NAMALWA (cell line): Measurements from ENCODE around the gene KLRD1.
"Not testable (repeated sequence)": the region's sequence is repeated elsewhere in the genome, so short reads cannot be mapped to it uniquely, and the experiment has no call there.

Experiments
- DNase-seq: peaks from one replicate; pipeline ENCODE4 v3.0.0-alpha.2; 2015; ENCODE audit warnings: low spot score

The KLRD1 gene

GRCh38 chr12:10368206-10369171 is 60.8 kb downstream of the KLRD1 start:
- no peak for DNase-seq

- no peak for DNase-seq
Measured at GRCh38 chr12:10369557-10370415, 62.1 kb downstream of the KLRD1 start.

GRCh38 chr12:10371893-10372535 is 64.3 kb downstream of the KLRD1 start:
- DNase-seq: not testable (repeated sequence)

- DNase-seq: no peak
Measured at GRCh38 chr12:10372559-10372958, 64.9 kb downstream of the KLRD1 start.

- no peak for DNase-seq
Measured at GRCh38 chr12:10374624-10375018, 67.0 kb downstream of the KLRD1 start.

- DNase-seq: not testable (repeated sequence)
Measured at GRCh38 chr12:10378737-10379136, 71.1 kb downstream of the KLRD1 start.
